ENCODE measurements around the gene RPS6KA5. TPM values are rescaled to one million over a fixed set of nuclear protein-coding genes. Genes with fewer than 3 reads are reported as not detected.
"Not testable (repeated sequence)": the region's sequence is repeated elsewhere in the genome, so short reads cannot be mapped to it uniquely, and the experiment has no call there.

RPS6KA5 gene
- total RNA-seq, 2 donors from 2014 or later: 30.0 to 46.2 TPM

- H3K9me3 Mint-ChIP-seq: no peaks in the 10 kb centered on the region
- peaks cover 16% of the 10 kb centered on the region for H3K36me3 Mint-ChIP-seq (ENCODE audit: low read depth)
- H3K4me1 Mint-ChIP-seq: peaks cover 34% of the 10 kb centered on the region
- peak; percentile 56 for ATAC-seq (replicated peaks)
- peak overlapping the region; percentile 66 for H3K27ac Mint-ChIP-seq
- H3K27me3 Mint-ChIP-seq: no peaks in the 10 kb centered on the region
- H3K4me3 Mint-ChIP-seq: peak overlapping the region; percentile 60
Measured at GRCh38 chr14:91029456-91030217, 30.8 kb downstream of the RPS6KA5 start.

DNA sequence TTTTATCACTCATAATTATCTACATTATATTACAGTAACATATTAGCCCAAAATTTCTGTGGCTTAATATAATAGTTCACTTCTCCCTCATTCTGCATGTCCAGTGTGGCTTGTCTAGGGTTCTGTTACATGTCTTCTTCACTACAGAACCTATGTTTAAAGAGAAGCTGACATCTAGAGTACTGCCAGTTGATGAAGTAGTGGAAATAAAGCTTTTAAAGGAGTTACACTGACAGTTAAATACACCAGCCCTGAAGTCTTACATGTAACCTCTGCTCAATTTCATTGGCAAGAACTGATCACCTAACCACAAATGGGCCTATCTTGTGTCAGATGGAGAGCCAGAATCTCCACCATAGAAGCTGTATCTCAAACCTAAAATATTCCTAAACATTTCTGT, 32.9 kb downstream of the RPS6KA5 start:
- Mint-ChIP-seq H3K27ac (no peak overlapping the region), H3K36me3 (ENCODE audit: low read depth) (peaks cover 13% of the 10 kb centered on the region)
- no peak for ATAC-seq (replicated peaks)

DNA sequence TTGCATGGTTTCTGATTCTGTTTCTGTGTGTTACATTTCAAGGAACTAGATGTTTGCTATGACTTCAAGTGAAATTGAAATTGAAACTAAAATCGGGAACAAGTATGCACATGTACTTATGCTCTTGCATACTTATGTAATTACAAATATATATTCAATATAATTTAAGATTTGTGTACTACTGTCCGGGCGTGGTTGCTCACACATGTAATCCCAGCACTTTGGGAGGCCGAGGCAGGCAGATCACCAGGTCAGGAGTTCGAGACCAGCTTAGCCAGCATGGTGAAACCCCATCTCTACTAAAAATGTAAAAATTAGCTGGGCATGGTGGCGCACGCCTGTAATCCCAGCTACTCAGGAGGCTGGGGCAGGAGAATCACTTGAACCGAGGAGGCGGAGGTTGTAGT, 37.8 kb downstream of the RPS6KA5 start:
- peak; percentile 91 for ATAC-seq (replicated peaks)
- not testable (repeated sequence) for H3K27me3 Mint-ChIP-seq; H3K36me3 Mint-ChIP-seq (ENCODE audit: low read depth); H3K9me3 Mint-ChIP-seq
- Mint-ChIP-seq H3K27ac (peak overlapping the region; percentile 86), H3K4me1 (peaks cover 55% of the 10 kb centered on the region), H3K4me3 (peak overlapping the region; percentile 72)

More for the DNA sequence above, 32.9 kb downstream of the RPS6KA5 start:
- H3K9me3 Mint-ChIP-seq: no peaks in the 10 kb centered on the region
- no peak overlapping the region for H3K4me3 Mint-ChIP-seq
- peaks cover 47% of the 10 kb centered on the region for H3K4me1 Mint-ChIP-seq
- no peaks in the 10 kb centered on the region for H3K27me3 Mint-ChIP-seq

DNA sequence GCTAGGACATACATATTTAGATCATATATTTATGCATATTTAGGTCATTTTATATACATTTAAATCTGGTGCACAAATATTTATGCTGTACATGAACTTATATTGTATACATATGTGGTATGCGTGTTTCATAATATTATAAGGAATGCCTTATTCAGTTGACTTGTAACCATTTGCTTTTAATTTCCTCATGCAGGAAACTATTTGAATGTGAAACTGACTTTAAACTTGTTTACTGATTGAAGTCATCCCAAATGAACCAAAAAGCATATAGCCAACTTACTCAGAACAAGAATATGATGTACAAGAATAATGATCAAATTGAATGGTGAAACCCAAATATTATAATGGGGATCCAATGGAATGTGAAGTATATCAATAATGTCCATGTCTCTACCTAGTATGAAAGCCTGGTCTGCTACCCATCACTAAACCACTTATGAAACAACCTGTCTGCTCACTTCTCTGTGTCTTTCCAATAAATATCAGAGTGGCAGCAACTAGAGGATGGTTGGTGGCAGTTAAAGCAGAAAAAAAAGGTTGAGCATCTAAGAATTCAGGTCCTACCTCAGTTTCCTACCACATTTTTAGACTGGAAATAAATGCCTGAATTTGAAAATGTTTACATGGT, 38.3 kb downstream of the RPS6KA5 start:
- no peak for ATAC-seq (replicated peaks)
- H3K27me3 Mint-ChIP-seq: no peaks in the 10 kb centered on the region
- H3K27ac Mint-ChIP-seq: peak overlapping the region; percentile 86
- H3K4me1 Mint-ChIP-seq: peaks cover 50% of the 10 kb centered on the region
- peak overlapping the region; percentile 72 for H3K4me3 Mint-ChIP-seq
- peaks cover 4% of the 10 kb centered on the region for H3K9me3 Mint-ChIP-seq
- H3K36me3 Mint-ChIP-seq (ENCODE audit: low read depth): peaks cover 10% of the 10 kb centered on the region

DNA sequence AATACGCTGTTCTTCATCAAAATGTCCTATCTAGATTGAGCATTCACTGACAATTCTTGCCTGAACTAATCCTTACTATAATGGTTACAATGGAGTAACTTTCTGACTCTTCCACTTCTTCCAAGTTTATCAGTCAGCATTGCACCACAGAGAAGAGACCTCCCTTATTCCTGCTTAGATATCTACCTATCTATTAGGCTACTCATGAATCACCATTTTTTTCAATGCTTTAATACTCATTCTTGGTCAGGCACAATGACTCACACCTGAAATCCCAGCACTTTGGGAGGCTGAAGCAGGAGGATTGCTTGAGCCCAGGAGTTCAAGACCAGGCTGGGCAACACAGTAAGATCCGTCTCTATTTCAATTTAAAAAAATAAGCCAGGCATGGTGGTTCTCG, 39.3 kb downstream of the RPS6KA5 start:
- H3K4me1 Mint-ChIP-seq: peaks cover 45% of the 10 kb centered on the region
- no peaks in the 10 kb centered on the region for H3K27me3 Mint-ChIP-seq
- no peak for ATAC-seq (replicated peaks)
- peaks cover 4% of the 10 kb centered on the region for H3K9me3 Mint-ChIP-seq
- H3K36me3 Mint-ChIP-seq (ENCODE audit: low read depth): peaks cover 15% of the 10 kb centered on the region
- H3K27ac Mint-ChIP-seq: peak overlapping the region; percentile 86
- H3K4me3 Mint-ChIP-seq: peak overlapping the region; percentile 72

GRCh38 chr14:91019673-91020072, 40.8 kb downstream of the RPS6KA5 start:
- peaks cover 4% of the 10 kb centered on the region for H3K9me3 Mint-ChIP-seq
- H3K4me1 Mint-ChIP-seq: peaks cover 47% of the 10 kb centered on the region
- peaks cover 10% of the 10 kb centered on the region for H3K36me3 Mint-ChIP-seq (ENCODE audit: low read depth)
- H3K27ac Mint-ChIP-seq: no peak overlapping the region
- H3K27me3 Mint-ChIP-seq: no peaks in the 10 kb centered on the region
- no peak overlapping the region for H3K4me3 Mint-ChIP-seq
- ATAC-seq (replicated peaks): peak; percentile 27

DNA sequence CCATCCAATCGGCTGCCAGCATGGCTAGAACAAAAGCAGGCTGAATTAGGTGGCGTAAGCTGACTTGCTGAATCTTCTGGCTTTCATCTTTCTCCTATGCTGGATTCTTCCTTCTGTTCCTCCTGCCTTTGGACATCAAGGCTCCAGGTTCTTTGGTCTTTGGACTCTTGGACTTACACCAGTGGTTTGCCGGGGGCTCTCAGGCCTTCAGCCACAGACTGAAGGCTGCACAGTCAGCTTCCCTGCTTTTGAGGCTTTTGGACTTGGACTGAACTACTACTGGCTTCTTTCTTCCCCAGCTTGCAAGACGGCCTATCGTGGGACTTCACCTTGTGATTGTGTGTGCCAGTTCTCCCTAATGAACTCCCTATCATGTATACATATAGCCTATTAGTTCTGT, 42.0 kb downstream of the RPS6KA5 start:
- peaks cover 39% of the 10 kb centered on the region for H3K4me1 Mint-ChIP-seq
- no peaks in the 10 kb centered on the region for H3K27me3 Mint-ChIP-seq
- ATAC-seq (replicated peaks): no peak
- H3K9me3 Mint-ChIP-seq: peaks cover 4% of the 10 kb centered on the region
- no peak overlapping the region for H3K4me3 Mint-ChIP-seq
- no peak overlapping the region for H3K27ac Mint-ChIP-seq
- peaks cover 10% of the 10 kb centered on the region for H3K36me3 Mint-ChIP-seq (ENCODE audit: low read depth)

- Mint-ChIP-seq H3K4me1 (peaks cover 28% of the 10 kb centered on the region), H3K27me3 (no peaks in the 10 kb centered on the region), H3K27ac (no peak overlapping the region), H3K9me3 (peaks cover 4% of the 10 kb centered on the region), H3K36me3 (ENCODE audit: low read depth) (peaks cover 10% of the 10 kb centered on the region), H3K4me3 (no peak overlapping the region)
- no peak for ATAC-seq (replicated peaks)
Measured at GRCh38 chr14:91016800-91017410, 43.5 kb downstream of the RPS6KA5 start.

DNA sequence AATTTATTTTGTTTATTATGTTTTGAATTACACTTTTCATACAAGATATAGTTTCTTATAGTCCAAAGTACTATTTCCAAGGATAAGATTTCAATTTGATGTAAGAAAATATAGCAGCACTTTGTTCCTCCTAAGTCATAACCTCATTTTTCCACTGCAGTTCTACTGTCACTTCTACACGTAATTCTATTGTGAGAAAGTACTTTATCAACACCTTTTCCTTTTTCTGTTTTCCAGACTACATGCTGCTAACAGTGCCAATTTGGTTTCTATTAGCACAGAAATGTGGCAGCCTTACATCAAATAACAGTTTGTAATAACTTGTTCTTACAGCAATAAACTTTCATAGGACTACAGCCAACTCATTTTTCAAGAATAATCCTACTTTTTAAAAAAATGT, 45.0 kb downstream of the RPS6KA5 start:
- Mint-ChIP-seq H3K9me3 (no peaks in the 10 kb centered on the region), H3K4me1 (peaks cover 23% of the 10 kb centered on the region), H3K27ac (peak overlapping the region; percentile 23), H3K27me3 (no peaks in the 10 kb centered on the region), H3K36me3 (ENCODE audit: low read depth) (peaks cover 10% of the 10 kb centered on the region), H3K4me3 (no peak overlapping the region)
- ATAC-seq (replicated peaks): no peak

DNA sequence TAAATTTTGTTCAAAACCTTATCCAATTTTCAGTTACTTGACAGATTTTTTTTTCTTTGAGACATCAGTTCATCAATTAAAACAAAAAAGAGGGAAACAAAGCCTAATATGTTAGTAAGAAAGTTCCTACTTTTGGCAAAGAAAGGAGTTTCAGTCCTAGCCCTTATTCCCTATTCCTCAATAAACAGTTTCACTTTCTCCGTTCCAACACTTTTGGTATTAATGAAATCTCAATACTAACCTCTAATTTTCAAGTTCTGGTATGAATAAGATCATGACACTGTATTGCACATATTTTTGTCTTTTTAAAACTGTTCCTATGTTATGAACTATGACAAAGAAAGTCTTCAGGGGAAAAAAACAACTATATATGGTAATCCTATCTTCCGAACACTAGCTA, 48.4 kb downstream of the RPS6KA5 start:
- no peak overlapping the region for H3K4me3 Mint-ChIP-seq
- ATAC-seq (replicated peaks): peak; percentile 52
- no peaks in the 10 kb centered on the region for H3K27me3 Mint-ChIP-seq

DNA sequence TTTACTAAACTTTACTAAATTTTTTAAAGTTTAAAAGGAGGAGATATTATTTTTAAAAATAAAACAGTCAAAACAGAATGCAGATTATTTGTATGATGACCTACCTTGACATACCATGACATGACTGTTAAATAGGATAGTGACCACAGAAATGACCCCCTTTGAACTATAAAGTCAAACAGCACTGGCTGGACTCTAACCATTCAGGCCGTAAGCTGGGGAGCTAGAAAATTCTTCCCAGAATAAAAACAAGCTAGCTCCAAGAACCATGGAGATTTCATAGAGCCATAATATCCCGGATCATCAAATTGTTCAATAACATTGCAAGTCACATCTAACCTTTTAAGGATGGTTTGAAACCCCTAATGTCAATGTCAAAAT, 50.3 kb downstream of the RPS6KA5 start:
- H3K4me1 Mint-ChIP-seq: peaks cover 26% of the 10 kb centered on the region
- H3K9me3 Mint-ChIP-seq: no peaks in the 10 kb centered on the region
- no peaks in the 10 kb centered on the region for H3K36me3 Mint-ChIP-seq (ENCODE audit: low read depth)
- no peaks in the 10 kb centered on the region for H3K27me3 Mint-ChIP-seq
- H3K27ac Mint-ChIP-seq: no peak overlapping the region
- no peak for ATAC-seq (replicated peaks)
- H3K4me3 Mint-ChIP-seq: peak overlapping the region; percentile 54

More for the DNA sequence above, 48.4 kb downstream of the RPS6KA5 start:
- peaks cover 35% of the 10 kb centered on the region for H3K4me1 Mint-ChIP-seq
- H3K27ac Mint-ChIP-seq: no peak overlapping the region
- peaks cover 6% of the 10 kb centered on the region for H3K36me3 Mint-ChIP-seq (ENCODE audit: low read depth)
- no peaks in the 10 kb centered on the region for H3K9me3 Mint-ChIP-seq

DNA sequence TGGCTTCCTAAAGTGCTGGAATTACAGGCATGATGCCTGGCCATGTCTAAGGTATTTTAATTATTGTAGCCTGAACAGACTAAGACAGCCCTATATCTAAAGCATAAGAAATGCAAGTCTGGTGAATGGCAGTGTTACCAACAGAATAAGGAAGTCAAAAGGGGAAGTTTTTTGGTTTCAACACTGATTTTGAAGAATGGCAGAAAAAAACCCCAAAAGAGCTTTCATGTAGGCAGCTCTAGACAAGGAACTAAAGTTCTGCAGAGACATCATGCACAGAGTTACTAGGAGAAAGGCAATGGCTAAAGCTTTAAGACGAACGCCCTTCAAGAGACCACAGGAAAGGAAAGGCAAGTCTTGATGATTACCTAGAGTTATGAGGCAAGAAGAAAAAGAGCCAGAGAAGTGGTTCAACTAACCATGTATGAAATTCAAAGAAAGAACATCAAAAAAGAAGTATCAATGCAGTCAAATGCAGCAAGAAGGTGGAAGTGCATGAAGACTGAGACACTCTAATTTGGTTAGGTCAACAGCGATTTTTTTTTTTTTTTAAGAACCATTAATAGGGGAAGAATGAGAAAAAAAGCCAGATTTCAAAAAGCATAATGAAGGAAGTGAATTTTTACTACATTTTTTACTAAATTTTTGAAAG, 50.8 kb downstream of the RPS6KA5 start:
- Mint-ChIP-seq H3K4me1 (peaks cover 26% of the 10 kb centered on the region), H3K9me3 (no peaks in the 10 kb centered on the region), H3K4me3 (peak overlapping the region; percentile 54), H3K36me3 (ENCODE audit: low read depth) (no peaks in the 10 kb centered on the region), H3K27ac (peak overlapping the region; percentile 51), H3K27me3 (no peaks in the 10 kb centered on the region)
- peak; percentile 45 for ATAC-seq (replicated peaks)

GRCh38 chr14:91008759-91009409, 51.6 kb downstream of the RPS6KA5 start:
- peak; percentile 34 for ATAC-seq (replicated peaks)
- Mint-ChIP-seq H3K4me1 (peaks cover 26% of the 10 kb centered on the region), H3K27me3 (no peaks in the 10 kb centered on the region), H3K4me3 (peak overlapping the region; percentile 54), H3K36me3 (ENCODE audit: low read depth) (no peaks in the 10 kb centered on the region), H3K9me3 (no peaks in the 10 kb centered on the region), H3K27ac (no peak overlapping the region)

DNA sequence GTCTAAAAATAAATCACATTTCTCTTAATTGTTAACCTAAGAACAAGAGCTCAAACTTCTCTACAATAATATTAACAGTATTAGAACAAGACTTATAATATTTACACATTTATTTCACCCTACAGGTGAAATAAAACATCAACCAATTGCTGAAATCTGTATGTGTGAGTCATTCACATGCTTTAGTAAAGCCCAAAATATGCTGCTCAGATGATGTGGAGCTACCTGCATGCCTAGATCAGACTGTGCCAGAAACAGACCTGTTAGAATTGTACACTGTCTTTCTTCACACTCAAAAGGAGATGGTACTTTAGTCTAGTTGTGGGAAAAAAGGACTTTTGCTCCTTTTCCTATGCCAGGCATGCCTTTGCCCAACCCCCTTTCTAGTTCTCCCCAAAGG, 54.7 kb downstream of the RPS6KA5 start:
- H3K27me3 Mint-ChIP-seq: no peaks in the 10 kb centered on the region
- ATAC-seq (replicated peaks): no peak
- H3K27ac Mint-ChIP-seq: no peak overlapping the region
- H3K36me3 Mint-ChIP-seq (ENCODE audit: low read depth): no peaks in the 10 kb centered on the region
- peaks cover 23% of the 10 kb centered on the region for H3K4me1 Mint-ChIP-seq
- no peak overlapping the region for H3K4me3 Mint-ChIP-seq
- no peaks in the 10 kb centered on the region for H3K9me3 Mint-ChIP-seq
